Gastrocnemius medialis (tissue), 4 donors: ENCODE measurements around the gene CIT. TPM values are rescaled to one million over a fixed set of nuclear protein-coding genes. Genes with fewer than 3 reads are reported as not detected.
"Not testable (repeated sequence)": the region's sequence is repeated elsewhere in the genome, so short reads cannot be mapped to it uniquely, and the experiment has no call there.

ENCODE experiments used
- ATAC-seq, 2 donors: fragments of 150-250 bp; one replicate each; pipeline ENCODE4 v1.9.1; 2016
- DNase-seq, 2 donors: peaks; one replicate each; pipeline ENCODE4 v3.0.0-alpha.2; 2019
- H3K27ac ChIP-seq, 4 donors: fragments of 200-600 bp; sonication (generic); 1 replicate in 1 of 4; 2 replicates in 3 of 4; pipeline ENCODE4 v1.5.1; 2016 to 2018; ENCODE audit warnings: mild to moderate bottlenecking in 2 of 4, moderate library complexity in 1 of 4
- H3K27me3 ChIP-seq, 3 donors: fragments of 200-600 bp; sonication (generic) in 2 of 3; 1 replicate in 1 of 3; 2 replicates in 2 of 3; pipeline versions ENCODE4 v1.5.1 to v1.6.0; 2016 to 2019; ENCODE audit warnings: mild to moderate bottlenecking in 1 of 3, moderate library complexity in 1 of 3
- H3K36me3 ChIP-seq, 2 donors: fragments of 200-600 bp; sonication (generic) in 1 of 2; one replicate each; pipeline ENCODE4 v1.5.1; 2017 to 2018
- H3K4me1 ChIP-seq, 2 donors: fragments of 200-600 bp; sonication (generic) in 1 of 2; one replicate each; pipeline ENCODE4 v1.5.1; 2016 to 2017; ENCODE audit warnings: mild to moderate bottlenecking in 2 of 2
- H3K4me3 ChIP-seq, 4 donors: fragments of 200-600 bp; sonication (generic) in 3 of 4; 1 replicate in 1 of 4; 2 replicates in 3 of 4; pipeline ENCODE4 v1.5.1; 2016 to 2019; ENCODE audit warnings: mild to moderate bottlenecking in 2 of 4
- H3K9me3 ChIP-seq, 3 donors: fragments of 200-600 bp; sonication (generic) in 2 of 3; 1 replicate in 1 of 3; 2 replicates in 2 of 3; pipeline ENCODE4 v1.5.1; 2016 to 2019
- CTCF ChIP-seq, 5 experiments: fragments of 450-650 bp in 3 of 5; fragments of 200-600 bp in 2 of 5; sonication (generic) in 2 of 5; IDR thresholded peaks in 4 of 5; conservative IDR thresholded peaks in 1 of 5; 1 replicate in 4 of 5; 2 replicates in 1 of 5; pipeline ENCODE4 v1.5.1; 2016 to 2019; ENCODE audit warnings: antibody characterized with exemption in 5 of 5, mild to moderate bottlenecking in 3 of 5, moderate library complexity in 3 of 5
- POLR2A ChIP-seq, 2 donors: fragments of 450-650 bp; IDR thresholded peaks; one replicate each; pipeline ENCODE4 v1.6.1; 2017; ENCODE audit warnings: antibody characterized with exemption in 2 of 2, mild to moderate bottlenecking in 2 of 2, moderate library complexity in 2 of 2
- in situ Hi-C, 4 donors: fragments of 200-750 bp; cut with MboI; loops; one replicate each; pipeline versions ENCODE4 v1.15.0 to v1.8.0; 2017; ENCODE audit warnings: low sequenced_read_pairs in 4 of 4
- intact Hi-C: fragments of 100-400 bp; cut with DNase I; formaldehyde crosslinking; loops from one replicate; pipeline ENCODE4 v1.15.1; 2023; ENCODE audit warnings: low total_unique reads
- total RNA-seq, 4 donors: library from RNA; depleted of rRNA; stranded (reverse); fragments of >200 nt; gene quantifications; one replicate each; pipeline versions ENCODE4 v1.1.0 to v1.2.3, GENCODE V29; 2016

Gene CIT
- total RNA-seq, 4 donors from 2014 or later, result 0.05 to 4.0 (median 1.5) TPM

GRCh38 chr12:119664642-119665041, 212.5 kb downstream of the CIT start:
- intact Hi-C loops (loop anchor here (5.0 to 10.0 kb wide), 3 partner anchors 72 to 420 kb away; partner anchors contain the start of gene TMEM233), in situ Hi-C loops (loop anchor here in 2 of 4 donors (10.0 to 25.0 kb wide), 2 partner anchors 220 to 227 kb away; no protein-coding TSS in a partner anchor)
- Histone ChIP-seq H3K27me3 (no peaks in the 10 kb centered on the region), H3K4me3 (no peak overlapping the region), H3K9me3 (no peaks in the 10 kb centered on the region), H3K27ac (no peak overlapping the region), H3K36me3 (no peaks in the 10 kb centered on the region), H3K4me1 (peaks cover 16% of the 10 kb centered on the region in 2 donors)
- TF ChIP-seq POLR2A (IDR thresholded peaks at IDR 0.05) (no peak), CTCF (IDR thresholded peaks at IDR 0.05 in 4 of 5, conservative IDR thresholded peaks at IDR 0.05 in 1 of 5) (no peak)
- no peak for ATAC-seq
- no peak for DNase-seq

- no peak for ATAC-seq
- in situ Hi-C loops (loop anchor here in 2 of 4 donors (10.0 to 25.0 kb wide), 2 partner anchors 217 to 225 kb away; no protein-coding TSS in a partner anchor), intact Hi-C loops (loop anchor here (10.0 kb wide), 1 partner anchor 417 kb away; no protein-coding TSS in a partner anchor)
- no peaks in the 10 kb centered on the region for H3K36me3 ChIP-seq
- no peak for TF ChIP-seq CTCF (IDR thresholded peaks at IDR 0.05 in 4 of 5, conservative IDR thresholded peaks at IDR 0.05 in 1 of 5)
- no peak for TF ChIP-seq POLR2A (IDR thresholded peaks at IDR 0.05)
- no peak overlapping the region for H3K4me3 ChIP-seq
- no peaks in the 10 kb centered on the region for H3K9me3 ChIP-seq
- H3K27ac ChIP-seq, result no peak overlapping the region
- no peak for DNase-seq
- no peaks in the 10 kb centered on the region for H3K27me3 ChIP-seq
- peaks cover 1 to 6% of the 10 kb centered on the region in 2 donors for H3K4me1 ChIP-seq
These were observed 215.2 kb downstream of the CIT start for GRCh38 chr12:119661882-119662281.

GRCh38 chr12:119660076-119660475, 217.0 kb downstream of the CIT start:
- ATAC-seq, result no peak
- no peaks in the 10 kb centered on the region for H3K27me3 ChIP-seq
- TF ChIP-seq POLR2A (IDR thresholded peaks at IDR 0.05) (no peak), CTCF (IDR thresholded peaks at IDR 0.05 in 4 of 5, conservative IDR thresholded peaks at IDR 0.05 in 1 of 5) (no peak)
- intact Hi-C loops (loop anchor here (10.0 kb wide), 1 partner anchor 415 kb away; no protein-coding TSS in a partner anchor), in situ Hi-C loops (loop anchor here in 2 of 4 donors (10.0 to 25.0 kb wide), 2 partner anchors 215 to 223 kb away; no protein-coding TSS in a partner anchor)
- H3K27ac ChIP-seq, result no peak overlapping the region
- no peak for DNase-seq
- no peak overlapping the region for H3K4me3 ChIP-seq
- H3K9me3 ChIP-seq, result no peaks in the 10 kb centered on the region
- H3K36me3 ChIP-seq, result no peaks in the 10 kb centered on the region
- no peaks in the 10 kb centered on the region for H3K4me1 ChIP-seq

DNA sequence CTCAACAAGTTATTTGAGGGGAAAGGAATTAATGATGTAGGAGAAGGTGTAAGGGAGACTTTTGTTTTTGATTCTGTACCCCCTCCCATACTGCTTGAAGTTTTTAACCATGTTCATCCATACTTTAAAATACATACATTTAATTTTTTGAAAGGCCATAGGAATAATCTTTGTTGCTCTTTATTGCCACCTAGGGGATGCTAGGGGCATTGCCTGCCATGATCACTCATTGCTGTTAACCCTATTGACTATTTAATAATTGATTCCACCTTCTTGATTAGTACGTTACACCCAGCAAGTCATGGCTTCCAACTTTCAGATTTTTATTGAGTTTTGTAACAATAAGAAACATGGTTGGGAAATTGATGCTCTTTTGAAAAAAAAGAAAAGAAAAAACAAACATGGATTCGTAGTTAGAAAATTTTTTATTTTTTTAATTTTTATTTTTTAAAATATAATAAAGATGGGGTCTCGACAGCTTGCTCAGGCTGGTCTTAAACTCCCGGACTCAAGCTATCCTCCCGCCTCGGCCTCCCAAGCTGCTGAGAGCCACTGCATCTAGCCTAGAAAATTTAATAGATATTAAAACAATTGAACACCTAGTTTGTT, 217.7 kb downstream of the CIT start:
- H3K27ac ChIP-seq, result no peak overlapping the region
- peak in 1 of 2 donors; percentile 39 for ATAC-seq
- TF ChIP-seq POLR2A (IDR thresholded peaks at IDR 0.05) (no peak), CTCF (IDR thresholded peaks at IDR 0.05 in 4 of 5, conservative IDR thresholded peaks at IDR 0.05 in 1 of 5) (peak; percentile 58 to 94 (median 74))
- H3K4me3 ChIP-seq, result no peak overlapping the region
- no peaks in the 10 kb centered on the region for H3K4me1 ChIP-seq
- no peaks in the 10 kb centered on the region for H3K36me3 ChIP-seq
- DNase-seq, result no peak
- in situ Hi-C loops (loop anchor here in 2 of 4 donors (10.0 to 25.0 kb wide), 2 partner anchors 215 to 222 kb away; no protein-coding TSS in a partner anchor), intact Hi-C loops (loop anchor here (2.0 kb wide), 1 partner anchor 215 kb away; no protein-coding TSS in a partner anchor)
- no peaks in the 10 kb centered on the region for H3K9me3 ChIP-seq
- H3K27me3 ChIP-seq, result no peaks in the 10 kb centered on the region

GRCh38 chr12:119658166-119658565, 219.0 kb downstream of the CIT start:
- intact Hi-C loops, result loop anchor here (2.0 kb wide), 1 partner anchor 213 kb away; no protein-coding TSS in a partner anchor
- not testable (repeated sequence) for H3K4me3 ChIP-seq, H3K36me3 ChIP-seq, ATAC-seq, H3K27ac ChIP-seq, H3K4me1 ChIP-seq, DNase-seq, H3K27me3 ChIP-seq, H3K9me3 ChIP-seq
- in situ Hi-C loops, result loop anchor here in 2 of 4 donors (10.0 to 25.0 kb wide), 2 partner anchors 213 to 221 kb away; no protein-coding TSS in a partner anchor

DNA sequence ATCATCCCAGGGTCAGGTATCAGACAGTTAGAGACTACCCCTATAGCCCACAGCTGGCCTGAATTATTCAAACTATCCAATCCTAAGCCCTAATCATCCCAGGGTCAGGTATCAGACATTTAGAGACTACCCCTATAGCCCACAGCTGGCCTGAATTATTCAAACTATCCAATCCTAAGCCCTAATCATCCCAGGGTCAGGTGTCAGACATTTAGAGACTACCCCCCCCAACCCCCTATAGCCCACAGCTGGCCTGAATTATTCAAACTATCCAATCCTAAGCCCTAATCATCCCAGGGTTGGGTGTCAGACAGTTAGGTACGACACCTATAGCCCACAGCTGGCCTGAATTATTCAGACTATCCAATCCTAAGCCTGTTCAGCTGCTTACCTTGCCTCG, 220.1 kb downstream of the CIT start:
- in situ Hi-C loops, result loop anchor here in 2 of 4 donors (10.0 to 25.0 kb wide), 2 partner anchors 212 to 220 kb away; no protein-coding TSS in a partner anchor
- DNase-seq, H3K9me3 ChIP-seq, H3K4me3 ChIP-seq, H3K27ac ChIP-seq, H3K36me3 ChIP-seq, H3K4me1 ChIP-seq, intact Hi-C loops, H3K27me3 ChIP-seq, ATAC-seq: not testable (repeated sequence)
